CD14-positive monocyte (primary cell): ENCODE data around the gene RSPH1. TPM values are rescaled to one million over a fixed set of nuclear protein-coding genes. Genes with fewer than 3 reads are reported as not detected.

Source experiments
- DNase-seq, 3 donors: peaks; one replicate each; pipeline ENCODE4 v3.0.0-alpha.2; 2011 to 2022
- H2AFZ ChIP-seq: 2 replicates; pipeline ENCODE4 v1.6.0; 2012; ENCODE audit warnings: mild to moderate bottlenecking, low read depth, low read length, inconsistent platforms; ENCODE audit not compliant: insufficient read depth, poor library complexity, severe bottlenecking
- H3K27ac ChIP-seq, 2 donors: 1 replicate in 1 of 2; 2 replicates in 1 of 2; pipeline ENCODE4 v1.5.1; 2012 to 2013; ENCODE audit warnings: low read length in 2 of 2, control low read depth in 1 of 2, inconsistent platforms in 1 of 2, low read depth in 1 of 2, mild to moderate bottlenecking in 1 of 2
- H3K27me3 ChIP-seq, 2 donors: one replicate each; pipeline versions ENCODE4 v1.6.0 to v1.6.1; 2011 to 2013; ENCODE audit warnings: low read length in 2 of 2; ENCODE audit not compliant: control insufficient read depth in 2 of 2, insufficient read depth in 2 of 2
- H3K36me3 ChIP-seq, 2 donors: replicated peaks in 1 of 2; 1 replicate in 1 of 2; 2 replicates in 1 of 2; pipeline versions ENCODE4 v1.5.1 to v1.6.1; 2012 to 2013; ENCODE audit warnings: low read length in 2 of 2, control low read depth in 1 of 2, inconsistent platforms in 1 of 2, mild to moderate bottlenecking in 1 of 2; ENCODE audit not compliant: insufficient read depth in 2 of 2, control insufficient read depth in 1 of 2
- H3K4me1 ChIP-seq, 2 donors: 1 replicate in 1 of 2; 2 replicates in 1 of 2; pipeline versions ENCODE4 v1.5.1 to v1.6.1; 2012 to 2013; ENCODE audit warnings: low read length in 2 of 2, control low read depth in 1 of 2, inconsistent platforms in 1 of 2, mild to moderate bottlenecking in 1 of 2, moderate library complexity in 1 of 2; ENCODE audit not compliant: insufficient read depth in 2 of 2, control insufficient read depth in 1 of 2
- H3K4me2 ChIP-seq: replicated peaks from 2 replicates; pipeline ENCODE3; 2012; ENCODE audit warnings: low read length, moderate library complexity, mild to moderate bottlenecking; ENCODE audit not compliant: poor library complexity, severe bottlenecking; ENCODE audit errors: extremely low read depth
- H3K4me3 ChIP-seq, 3 experiments: fragments of 200-600 bp in 1 of 3; sonication (generic) in 1 of 3; replicated peaks in 1 of 3; 1 replicate in 2 of 3; 2 replicates in 1 of 3; pipeline ENCODE4 v1.5.1; 2011 to 2013; ENCODE audit warnings: low read length in 3 of 3, mild to moderate bottlenecking in 3 of 3, control low read depth in 2 of 3, low read depth in 2 of 3, inconsistent platforms in 1 of 3, moderate library complexity in 1 of 3
- H3K79me2 ChIP-seq: 2 replicates; pipeline ENCODE4 v1.6.0; 2012; ENCODE audit warnings: mild to moderate bottlenecking, control low read depth, inconsistent platforms, low read length, moderate library complexity; ENCODE audit not compliant: insufficient read depth
- H3K9ac ChIP-seq: 2 replicates; pipeline ENCODE4 v1.6.0; 2017; ENCODE audit warnings: low read length, mild to moderate bottlenecking; ENCODE audit not compliant: insufficient read depth, poor library complexity, severe bottlenecking
- H3K9me3 ChIP-seq, 2 donors: replicated peaks in 1 of 2; 1 replicate in 1 of 2; 2 replicates in 1 of 2; pipeline versions ENCODE4 v1.5.1 to v1.6.1; 2012 to 2013; ENCODE audit warnings: low read length in 2 of 2, control low read depth in 1 of 2; ENCODE audit not compliant: control insufficient read depth in 1 of 2, insufficient read depth in 1 of 2
- H4K20me1 ChIP-seq: 2 replicates; pipeline ENCODE4 v1.6.0; 2012; ENCODE audit warnings: mild to moderate bottlenecking, low read length, control low read depth, moderate library complexity; ENCODE audit not compliant: insufficient read depth
- H3K27ac Mint-ChIP-seq, 7 donors: one replicate each; pipeline ENCODE4 v1.8.0; 2020; ENCODE audit warnings: mild to moderate bottlenecking in 7 of 7, mixed read lengths in 7 of 7, moderate library complexity in 6 of 7, inconsistent platforms in 2 of 7
- H3K27me3 Mint-ChIP-seq, 3 donors: one replicate each; pipeline ENCODE4 v1.8.0; 2021 to 2022; ENCODE audit warnings: low read depth in 3 of 3, mild to moderate bottlenecking in 3 of 3, mixed read lengths in 3 of 3, moderate library complexity in 3 of 3, inconsistent platforms in 1 of 3
- H3K36me3 Mint-ChIP-seq, 2 donors: one replicate each; pipeline ENCODE4 v1.8.0; 2020; ENCODE audit warnings: mixed read lengths in 2 of 2, inconsistent platforms in 1 of 2, mild to moderate bottlenecking in 1 of 2
- H3K4me1 Mint-ChIP-seq: one replicate; pipeline ENCODE4 v1.8.0; 2020; ENCODE audit warnings: mild to moderate bottlenecking, mixed read lengths
- H3K4me3 Mint-ChIP-seq, 2 donors: one replicate each; pipeline ENCODE4 v1.8.0; 2020; ENCODE audit warnings: mild to moderate bottlenecking in 2 of 2, mixed read lengths in 2 of 2, moderate library complexity in 1 of 2
- H3K9me3 Mint-ChIP-seq, 7 donors: one replicate each; pipeline ENCODE4 v1.8.0; 2020 to 2022; ENCODE audit warnings: mixed read lengths in 7 of 7, mild to moderate bottlenecking in 6 of 7, moderate library complexity in 6 of 7, inconsistent platforms in 2 of 7
- WGBS: methylation state at CpG from one replicate; pipeline ENCODE4 v1.1.5; 2013; ENCODE audit warnings: missing lambda C conversion rate; ENCODE audit not compliant: insufficient coverage; 5-methylcytosine and 5-hydroxymethylcytosine counted together
- intact Hi-C, 2 donors: fragments of 100-400 bp; cut with micrococcal nuclease; formaldehyde crosslinking; loops; one replicate each; pipeline versions ENCODE4 v1.15.0 to v1.15.1; 2023
- polyA plus RNA-seq, 3 donors: library from polyadenylated mRNA; depleted of rRNA in 1 of 3; unstranded in 2 of 3; stranded (reverse) in 1 of 3; fragments of 300-500 nt in 2 of 3; fragments of >200 nt in 1 of 3; fragmentation: Illumina TruSeq in 2 of 3; gene quantifications; 1 replicate in 2 of 3; 2 replicates in 1 of 3; pipeline ENCODE4 v1.2.3, GENCODE V29; 2012 to 2021
- TF ChIP-seq, protein P1 (sequence below): fragments of 200-600 bp; IDR thresholded peaks from one replicate; pipeline ENCODE4 v1.8.0; 2022; ENCODE audit warnings: antibody characterized with exemption, mild to moderate bottlenecking

Gene RSPH1
- polyA plus RNA-seq, 3 donors = 0.03 TPM; not detected in 2

DNA sequence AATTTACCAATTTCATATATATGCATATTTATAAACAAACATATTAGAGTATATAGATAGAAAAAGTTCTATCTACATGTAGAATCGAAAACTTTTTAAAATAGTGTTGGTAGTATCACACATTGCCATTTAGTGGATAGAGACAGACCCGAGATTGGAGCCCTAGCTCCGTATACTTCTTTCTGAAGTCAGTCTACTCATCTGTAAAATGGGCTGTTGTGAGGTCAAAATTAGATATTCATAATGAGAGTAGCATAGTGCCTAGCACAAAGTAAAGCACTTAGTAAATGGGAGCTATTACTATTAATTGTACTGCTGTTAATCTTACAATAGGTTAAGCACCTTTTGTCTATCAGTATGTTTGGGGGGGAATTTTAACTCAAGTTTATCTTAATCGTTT is 4.2 kb upstream of the RSPH1 start:
- no CpG with 5 or more reads among the region's 4 CpGs for WGBS
- no peak overlapping the region for H3K9ac ChIP-seq
- no peak for DNase-seq
- intact Hi-C loops = no loop called here
- Mint-ChIP-seq H3K27ac (no peak overlapping the region), H3K27me3 (peaks cover under 1 to 3% (median 3%) of the 10 kb centered on the region in 3 donors), H3K4me1 (peaks cover 33% of the 10 kb centered on the region), H3K4me3 (no peak overlapping the region), H3K9me3 (no peaks in the 10 kb centered on the region), H3K36me3 (no peaks in the 10 kb centered on the region)
- H3K27ac ChIP-seq = no peak overlapping the region
- no peaks in the 10 kb centered on the region for H3K79me2 ChIP-seq
- H3K9me3 ChIP-seq = no peaks in the 10 kb centered on the region
- H3K4me2 ChIP-seq = no peak overlapping the region
- TF ChIP-seq, protein P1, sequence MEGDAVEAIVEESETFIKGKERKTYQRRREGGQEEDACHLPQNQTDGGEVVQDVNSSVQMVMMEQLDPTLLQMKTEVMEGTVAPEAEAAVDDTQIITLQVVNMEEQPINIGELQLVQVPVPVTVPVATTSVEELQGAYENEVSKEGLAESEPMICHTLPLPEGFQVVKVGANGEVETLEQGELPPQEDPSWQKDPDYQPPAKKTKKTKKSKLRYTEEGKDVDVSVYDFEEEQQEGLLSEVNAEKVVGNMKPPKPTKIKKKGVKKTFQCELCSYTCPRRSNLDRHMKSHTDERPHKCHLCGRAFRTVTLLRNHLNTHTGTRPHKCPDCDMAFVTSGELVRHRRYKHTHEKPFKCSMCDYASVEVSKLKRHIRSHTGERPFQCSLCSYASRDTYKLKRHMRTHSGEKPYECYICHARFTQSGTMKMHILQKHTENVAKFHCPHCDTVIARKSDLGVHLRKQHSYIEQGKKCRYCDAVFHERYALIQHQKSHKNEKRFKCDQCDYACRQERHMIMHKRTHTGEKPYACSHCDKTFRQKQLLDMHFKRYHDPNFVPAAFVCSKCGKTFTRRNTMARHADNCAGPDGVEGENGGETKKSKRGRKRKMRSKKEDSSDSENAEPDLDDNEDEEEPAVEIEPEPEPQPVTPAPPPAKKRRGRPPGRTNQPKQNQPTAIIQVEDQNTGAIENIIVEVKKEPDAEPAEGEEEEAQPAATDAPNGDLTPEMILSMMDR = no peak
- H3K4me1 ChIP-seq = peaks cover 19 to 30% of the 10 kb centered on the region in 2 donors
- no peaks in the 10 kb centered on the region for H3K36me3 ChIP-seq
- H4K20me1 ChIP-seq = no peaks in the 10 kb centered on the region
- H2AFZ ChIP-seq = no peak overlapping the region
- H3K27me3 ChIP-seq = no peaks in the 10 kb centered on the region
- H3K4me3 ChIP-seq = no peak overlapping the region

DNA sequence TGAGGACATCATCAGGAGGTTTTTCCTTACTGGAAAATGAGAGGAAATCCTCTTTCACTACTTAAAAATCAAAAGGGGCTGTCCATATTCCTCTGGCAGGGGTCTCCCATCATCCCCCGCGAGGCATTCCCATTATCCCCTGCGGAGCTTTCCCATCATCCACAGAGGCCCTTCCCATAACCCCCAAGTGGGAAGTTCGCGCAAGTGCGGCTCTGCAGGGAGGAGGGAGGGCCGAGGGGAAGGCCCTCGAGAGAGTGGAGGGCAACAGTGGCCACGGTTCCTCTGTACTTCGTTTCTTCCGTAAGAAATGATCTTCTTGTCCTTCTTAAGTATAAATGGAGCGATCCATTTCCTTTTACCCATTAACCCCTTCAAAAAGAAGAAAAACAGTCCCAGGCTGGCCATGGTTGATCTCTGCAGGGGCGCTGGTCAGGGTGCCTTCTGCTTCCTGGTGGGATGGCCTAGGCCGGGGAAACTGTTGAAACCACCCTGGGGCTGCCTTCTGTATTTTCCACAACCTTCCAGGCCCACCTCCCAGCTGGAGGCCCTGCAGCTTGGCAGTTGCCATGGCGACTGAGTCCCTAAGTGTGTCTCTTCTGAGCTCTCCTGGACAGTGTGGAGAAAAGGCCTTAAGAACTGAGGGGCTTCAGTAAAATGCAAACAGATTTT is 3.6 kb upstream of the RSPH1 start:
- no peaks in the 10 kb centered on the region for H3K79me2 ChIP-seq
- Mint-ChIP-seq H3K9me3 (no peaks in the 10 kb centered on the region), H3K27me3 (peaks cover 2 to 5% (median 3%) of the 10 kb centered on the region in 3 donors), H3K4me3 (no peak overlapping the region), H3K27ac (peak overlapping the region in 2 of 7 donors; percentile 32 to 45), H3K4me1 (peaks cover 27% of the 10 kb centered on the region), H3K36me3 (no peaks in the 10 kb centered on the region)
- H3K9ac ChIP-seq = no peak overlapping the region
- no peak overlapping the region for H3K4me2 ChIP-seq
- no peak overlapping the region for H3K4me3 ChIP-seq
- peaks cover 19 to 25% of the 10 kb centered on the region in 2 donors for H3K4me1 ChIP-seq
- no peak for DNase-seq
- no peak overlapping the region for H3K27ac ChIP-seq
- WGBS = 80% methylated on average over 1 of the region's 15 CpGs
- TF ChIP-seq, protein P1 = no peak
- no peaks in the 10 kb centered on the region for H3K36me3 ChIP-seq
- H3K9me3 ChIP-seq = no peaks in the 10 kb centered on the region
- H3K27me3 ChIP-seq = no peaks in the 10 kb centered on the region
- H4K20me1 ChIP-seq = no peaks in the 10 kb centered on the region
- intact Hi-C loops = loop anchor here in 1 of 2 donors (5.0 kb wide), 1 partner anchor 33 kb away; no protein-coding TSS in a partner anchor
- no peak overlapping the region for H2AFZ ChIP-seq
